Vagina (tissue), 2 donors: Measurements from ENCODE around the gene GPR55. TPM values are rescaled to one million over a fixed set of nuclear protein-coding genes. Genes with fewer than 3 reads are reported as not detected.

Experiments
- DNase-seq, 2 donors: peaks; one replicate each; pipeline ENCODE4 v3.0.0-alpha.2; 2017; ENCODE audit errors: extremely low spot score in 2 of 2
- H3K27ac ChIP-seq: fragments of 200-600 bp; sonication (generic); one replicate; pipeline ENCODE4 v1.5.1; 2019
- H3K27me3 ChIP-seq: fragments of 200-600 bp; sonication (generic); one replicate; pipeline ENCODE4 v1.5.1; 2019
- H3K36me3 ChIP-seq, 2 donors: fragments of 200-600 bp; sonication (generic); one replicate each; pipeline ENCODE4 v1.5.1; 2017 to 2019
- H3K4me1 ChIP-seq: fragments of 200-600 bp; sonication (generic); one replicate; pipeline ENCODE4 v1.5.1; 2019
- H3K4me3 ChIP-seq, 2 donors: fragments of 200-600 bp; sonication (generic); 1 replicate in 1 of 2; 2 replicates in 1 of 2; pipeline ENCODE4 v1.5.1; 2016 to 2019
- H3K9me3 ChIP-seq: fragments of 200-600 bp; sonication (generic); one replicate; pipeline ENCODE4 v1.5.1; 2019
- CTCF ChIP-seq, 3 experiments: fragments of 450-650 bp in 2 of 3; fragments of 200-600 bp in 1 of 3; sonication (generic) in 1 of 3; IDR thresholded peaks; one replicate each; pipeline ENCODE4 v1.5.1; 2017 to 2019; ENCODE audit warnings: antibody characterized with exemption in 3 of 3, mild to moderate bottlenecking in 2 of 3, moderate library complexity in 2 of 3
- POLR2A ChIP-seq, 2 donors: fragments of 450-650 bp; IDR thresholded peaks; one replicate each; pipeline ENCODE4 v1.6.1; 2017; ENCODE audit warnings: antibody characterized with exemption in 2 of 2, mild to moderate bottlenecking in 2 of 2, moderate library complexity in 2 of 2
- POLR2AphosphoS5 ChIP-seq, 2 donors: sonication (generic); formaldehyde crosslinking; IDR thresholded peaks; one replicate each; pipeline ENCODE4 v1.9.0; 2017; ENCODE audit warnings: antibody characterized with exemption in 2 of 2, mild to moderate bottlenecking in 2 of 2, low read depth in 1 of 2; ENCODE audit not compliant: insufficient read depth in 1 of 2
- intact Hi-C: fragments of 100-400 bp; cut with DNase I; formaldehyde crosslinking; loops from one replicate; pipeline ENCODE4 v1.15.1; 2023
- total RNA-seq: library from RNA; depleted of rRNA; stranded (reverse); fragments of >200 nt; gene quantifications from one replicate; pipeline ENCODE4 v1.2.3, GENCODE V29; 2016

Gene GPR55
- total RNA-seq, 1 donor from 2014 or later, result 2.7 TPM

GRCh38 chr2:230864122-230864604 is 60.9 kb downstream of the GPR55 start:
- TF ChIP-seq POLR2AphosphoS5 (IDR thresholded peaks at IDR 0.05; ENCODE audit: insufficient read depth in 1 of 2, low read depth in 1 of 2) (no peak), CTCF (IDR thresholded peaks at IDR 0.05) (no peak), POLR2A (IDR thresholded peaks at IDR 0.05) (no peak)
- peaks cover 51% of the 10 kb centered on the region for H3K4me1 ChIP-seq
- no peak for DNase-seq
- no peaks in the 10 kb centered on the region for H3K36me3 ChIP-seq
- peak overlapping the region; percentile 68 to 84 for H3K4me3 ChIP-seq
- H3K27me3 ChIP-seq, result no peaks in the 10 kb centered on the region
- H3K9me3 ChIP-seq, result no peaks in the 10 kb centered on the region
- peak overlapping the region; percentile 67 for H3K27ac ChIP-seq
- intact Hi-C loops, result no loop called here

GRCh38 chr2:230863442-230864121 is 61.5 kb downstream of the GPR55 start:
- Histone ChIP-seq H3K4me3 (no peak overlapping the region), H3K9me3 (no peaks in the 10 kb centered on the region), H3K4me1 (peaks cover 45% of the 10 kb centered on the region), H3K27ac (no peak overlapping the region), H3K36me3 (no peaks in the 10 kb centered on the region), H3K27me3 (no peaks in the 10 kb centered on the region)
- no peak for DNase-seq
- no peak for TF ChIP-seq POLR2A (IDR thresholded peaks at IDR 0.05)
- no peak for TF ChIP-seq CTCF (IDR thresholded peaks at IDR 0.05)
- no peak for TF ChIP-seq POLR2AphosphoS5 (IDR thresholded peaks at IDR 0.05; ENCODE audit: insufficient read depth in 1 of 2, low read depth in 1 of 2)
- intact Hi-C loops, result no loop called here

GRCh38 chr2:230863031-230863430 is 62.0 kb downstream of the GPR55 start:
- no peak for DNase-seq
- peaks cover 39% of the 10 kb centered on the region for H3K4me1 ChIP-seq
- no peaks in the 10 kb centered on the region for H3K36me3 ChIP-seq
- H3K27me3 ChIP-seq, result no peaks in the 10 kb centered on the region
- H3K9me3 ChIP-seq, result no peaks in the 10 kb centered on the region
- H3K27ac ChIP-seq, result no peak overlapping the region
- intact Hi-C loops, result no loop called here
- H3K4me3 ChIP-seq, result no peak overlapping the region
- TF ChIP-seq CTCF (IDR thresholded peaks at IDR 0.05), result no peak
- no peak for TF ChIP-seq POLR2AphosphoS5 (IDR thresholded peaks at IDR 0.05; ENCODE audit: insufficient read depth in 1 of 2, low read depth in 1 of 2)
- TF ChIP-seq POLR2A (IDR thresholded peaks at IDR 0.05), result no peak

- DNase-seq, result no peak
These were observed 62.8 kb downstream of the GPR55 start for GRCh38 chr2:230862292-230862691.

More at GRCh38 chr2:230862292-230862691, 62.8 kb downstream of the GPR55 start:
- Histone ChIP-seq H3K27ac (no peak overlapping the region), H3K27me3 (no peaks in the 10 kb centered on the region), H3K4me3 (no peak overlapping the region), H3K9me3 (no peaks in the 10 kb centered on the region), H3K36me3 (no peaks in the 10 kb centered on the region), H3K4me1 (peaks cover 32% of the 10 kb centered on the region)
- TF ChIP-seq CTCF (IDR thresholded peaks at IDR 0.05), result no peak
- TF ChIP-seq POLR2AphosphoS5 (IDR thresholded peaks at IDR 0.05; ENCODE audit: insufficient read depth in 1 of 2, low read depth in 1 of 2), result no peak
- TF ChIP-seq POLR2A (IDR thresholded peaks at IDR 0.05), result no peak
- intact Hi-C loops, result no loop called here
